Keratinocyte (primary cell): ENCODE results near the gene HOMER3. TPM values are rescaled to one million over a fixed set of nuclear protein-coding genes. Genes with fewer than 3 reads are reported as not detected.

Experiments
- DNase-seq: peaks from one replicate; pipeline ENCODE4 v3.0.0-alpha.2; 2011; ENCODE audit warnings: low read depth, missing footprints, low spot score
- FAIRE-seq: peaks from 2 replicates; lab custom pipeline; 2011; peaks lifted over from hg19 to GRCh38; lab: Jason Lieb, UNC
- H2AFZ ChIP-seq: 2 replicates; pipeline ENCODE4 v1.6.0; 2012; ENCODE audit warnings: low read length, control low read depth, inconsistent platforms; ENCODE audit not compliant: control insufficient read depth
- H3K27ac ChIP-seq: 2 replicates; pipeline ENCODE4 v1.5.1; 2011; ENCODE audit warnings: low read length; ENCODE audit not compliant: control insufficient read depth, insufficient read depth
- H3K27me3 ChIP-seq: 3 replicates; pipeline ENCODE4 v1.6.0; 2011; ENCODE audit warnings: low read length; ENCODE audit not compliant: control insufficient read depth, insufficient read depth; ENCODE audit errors: extremely low read depth
- H3K36me3 ChIP-seq, 2 experiments: 2 replicates in 1 of 2; 3 replicates in 1 of 2; pipeline ENCODE4 v1.5.1; 2011; ENCODE audit warnings: low read length in 2 of 2, mild to moderate bottlenecking in 1 of 2; ENCODE audit not compliant: control insufficient read depth in 2 of 2, insufficient read depth in 2 of 2; ENCODE audit errors: extremely low read depth in 1 of 2
- H3K4me1 ChIP-seq: 3 replicates; pipeline ENCODE4 v1.5.1; 2011; ENCODE audit warnings: low read length; ENCODE audit not compliant: control insufficient read depth, insufficient read depth; ENCODE audit errors: extremely low read depth
- H3K4me2 ChIP-seq: 3 replicates; pipeline ENCODE4 v1.6.0; 2011; ENCODE audit warnings: low read depth, low read length; ENCODE audit not compliant: control insufficient read depth, insufficient read depth; ENCODE audit errors: extremely low read depth
- H3K4me3 ChIP-seq, 3 experiments: fragments of 200-600 bp in 1 of 3; sonication (generic) in 1 of 3; 2 replicates in 2 of 3; 3 replicates in 1 of 3; pipeline ENCODE4 v1.5.1; 2011 to 2016; ENCODE audit warnings: low read length in 3 of 3, mild to moderate bottlenecking in 3 of 3, control low read depth in 2 of 3, inconsistent platforms in 1 of 3, low read depth in 1 of 3, mixed read lengths in 1 of 3, mixed run types in 1 of 3, moderate library complexity in 1 of 3; ENCODE audit not compliant: control insufficient read depth in 2 of 3, insufficient read depth in 2 of 3; ENCODE audit errors: extremely low read depth in 1 of 3
- H3K79me2 ChIP-seq: 2 replicates; pipeline ENCODE4 v1.6.0; 2012; ENCODE audit warnings: low read length; ENCODE audit not compliant: control insufficient read depth, insufficient read depth
- H3K9ac ChIP-seq: 3 replicates; pipeline ENCODE4 v1.6.0; 2011; ENCODE audit warnings: low read length; ENCODE audit not compliant: control insufficient read depth, insufficient read depth; ENCODE audit errors: extremely low read depth
- H3K9me1 ChIP-seq: 3 replicates; pipeline ENCODE4 v1.6.0; 2011; ENCODE audit warnings: low read length; ENCODE audit not compliant: control insufficient read depth, insufficient read depth; ENCODE audit errors: extremely low read depth
- H3K9me3 ChIP-seq: 2 replicates; pipeline ENCODE4 v1.5.1; 2012; ENCODE audit warnings: low read depth, low read length; ENCODE audit not compliant: control insufficient read depth
- H4K20me1 ChIP-seq: 3 replicates; pipeline ENCODE4 v1.6.0; 2011; ENCODE audit warnings: low read length; ENCODE audit not compliant: control insufficient read depth, insufficient read depth; ENCODE audit errors: extremely low read depth
- CTCF ChIP-seq, 3 experiments: IDR thresholded peaks in 1 of 3; conservative IDR thresholded peaks in 1 of 3; optimal IDR thresholded peaks in 1 of 3; 2 replicates in 2 of 3; 3 replicates in 1 of 3; pipeline versions ENCODE3 to v1.5.1; 2011; ENCODE audit warnings: low read length in 3 of 3, mild to moderate bottlenecking in 3 of 3, moderate library complexity in 2 of 3, control low read depth in 1 of 3, inconsistent platforms in 1 of 3; ENCODE audit not compliant: insufficient read depth in 2 of 3; ENCODE audit errors: extremely low read depth in 1 of 3
- EZH2 ChIP-seq: IDR thresholded peaks from one replicate; pipeline ENCODE4 v1.6.1; 2012; ENCODE audit warnings: inconsistent platforms, mild to moderate bottlenecking, low read length, moderate library complexity
- dilution Hi-C: fragments of 300-500 bp; cut with MboI; formaldehyde crosslinking; loops from one replicate; pipeline ENCODE4 v1.7.0; 2020; ENCODE audit warnings: low sequenced_read_pairs; ENCODE audit not compliant: extremely low pct_ligation_motif_present
- polyA plus RNA-seq, 5 experiments: library from polyadenylated mRNA; depleted of rRNA in 3 of 5; stranded (reverse) in 3 of 5; stranded (forward) in 1 of 5; unstranded in 1 of 5; fragments of >200 nt; gene quantifications; 1 replicate in 1 of 5; 2 replicates in 3 of 5; 3 replicates in 1 of 5; pipeline versions ENCODE4 v1.2.1 to v1.2.3, GENCODE V29; 2011 to 2012; ENCODE audit warnings: missing spikeins in 2 of 5, low read depth in 1 of 5, low replicate concordance in 1 of 5

Gene HOMER3
- polyA plus RNA-seq, 1 donor (not counting 4 experiments of a cell fraction or from before 2014, with no cell fraction given), result 119 TPM

GRCh38 chr19:18948976-18949356 is 7.9 kb upstream of the HOMER3 start:
- Histone ChIP-seq H3K9ac (no peak overlapping the region), H3K9me3 (no peaks in the 10 kb centered on the region), H3K27ac (no peak overlapping the region), H3K27me3 (no peaks in the 10 kb centered on the region), H3K79me2 (no peaks in the 10 kb centered on the region), H3K36me3 (peaks cover 4 to 5% of the 10 kb centered on the region in 2 experiments), H3K9me1 (peaks cover 2% of the 10 kb centered on the region), H3K4me3 (no peak overlapping the region), H2AFZ (no peak overlapping the region), H3K4me1 (peaks cover 28% of the 10 kb centered on the region), H4K20me1 (no peaks in the 10 kb centered on the region), H3K4me2 (no peak overlapping the region)
- DNase-seq (no peak), FAIRE-seq (no peak)
- dilution Hi-C loops, result no loop called here
- TF ChIP-seq EZH2, result no peak

GRCh38 chr19:18948075-18948975 is 7.3 kb upstream of the HOMER3 start:
- DNase-seq, result no peak

More at GRCh38 chr19:18948075-18948975, 7.3 kb upstream of the HOMER3 start:
- no peak overlapping the region for H3K9ac ChIP-seq
- TF ChIP-seq EZH2 (no peak), CTCF (optimal IDR thresholded peaks at IDR 0.05 in 1 of 3, IDR thresholded peaks at IDR 0.05 in 1 of 3, conservative IDR thresholded peaks at IDR 0.05 in 1 of 3; ENCODE audit: extremely low read depth in 1 of 3, insufficient read depth in 2 of 3, low read length in 3 of 3) (no peak)
- peaks cover under 1% of the 10 kb centered on the region for H3K9me1 ChIP-seq
- no peak overlapping the region for H3K4me3 ChIP-seq
- H3K27ac ChIP-seq, result no peak overlapping the region
- H3K36me3 ChIP-seq, result peaks cover 4% of the 10 kb centered on the region in 2 experiments
- no peaks in the 10 kb centered on the region for H3K27me3 ChIP-seq
- H3K9me3 ChIP-seq, result no peaks in the 10 kb centered on the region
- H2AFZ ChIP-seq, result no peak overlapping the region
- no peak for FAIRE-seq
- H3K4me1 ChIP-seq, result peaks cover 26% of the 10 kb centered on the region
- H4K20me1 ChIP-seq, result no peaks in the 10 kb centered on the region
- dilution Hi-C loops, result no loop called here
- H3K4me2 ChIP-seq, result no peak overlapping the region
- H3K79me2 ChIP-seq, result peaks cover 5% of the 10 kb centered on the region
